ENCODE measurements around the gene RTN3.

DNA sequence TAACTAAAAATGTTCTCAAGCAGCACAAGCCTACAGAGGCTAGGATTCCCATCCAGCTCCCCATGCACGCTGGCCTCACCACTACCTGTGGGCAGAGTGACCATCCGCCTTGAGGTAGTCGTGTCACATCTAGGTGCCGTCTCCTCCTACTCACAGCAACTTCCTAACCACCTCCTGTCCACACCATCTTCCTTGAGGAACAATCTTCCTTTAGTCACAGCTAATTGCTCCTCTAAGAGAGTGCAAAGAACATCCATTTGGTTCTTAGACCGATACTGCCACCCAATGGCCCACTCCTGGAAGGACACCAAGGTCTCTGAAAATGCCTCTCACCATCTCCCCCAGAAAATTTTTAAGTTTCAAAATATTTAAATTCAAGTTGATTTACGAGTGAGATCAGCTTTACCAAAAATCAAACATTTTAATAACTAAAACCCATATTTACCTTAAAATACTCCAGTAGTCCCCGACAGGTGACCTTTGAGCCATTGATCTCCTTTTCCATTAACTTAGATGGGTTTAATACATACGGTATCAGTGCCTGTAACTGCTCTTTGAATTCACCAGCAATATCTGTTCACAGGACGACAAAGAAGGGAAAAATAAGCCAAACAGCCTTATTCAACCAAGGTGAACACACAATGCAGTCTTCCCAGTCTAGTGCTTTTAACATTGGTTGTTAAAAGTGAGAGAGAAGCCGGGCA is 45.4 kb upstream of the RTN3 start:
- no peak for TF ChIP-seq POLR2AphosphoS5 (IDR thresholded peaks at IDR 0.05)
- no peak for TF ChIP-seq POLR2A (IDR thresholded peaks at IDR 0.05)
- TF ChIP-seq, protein P1, sequence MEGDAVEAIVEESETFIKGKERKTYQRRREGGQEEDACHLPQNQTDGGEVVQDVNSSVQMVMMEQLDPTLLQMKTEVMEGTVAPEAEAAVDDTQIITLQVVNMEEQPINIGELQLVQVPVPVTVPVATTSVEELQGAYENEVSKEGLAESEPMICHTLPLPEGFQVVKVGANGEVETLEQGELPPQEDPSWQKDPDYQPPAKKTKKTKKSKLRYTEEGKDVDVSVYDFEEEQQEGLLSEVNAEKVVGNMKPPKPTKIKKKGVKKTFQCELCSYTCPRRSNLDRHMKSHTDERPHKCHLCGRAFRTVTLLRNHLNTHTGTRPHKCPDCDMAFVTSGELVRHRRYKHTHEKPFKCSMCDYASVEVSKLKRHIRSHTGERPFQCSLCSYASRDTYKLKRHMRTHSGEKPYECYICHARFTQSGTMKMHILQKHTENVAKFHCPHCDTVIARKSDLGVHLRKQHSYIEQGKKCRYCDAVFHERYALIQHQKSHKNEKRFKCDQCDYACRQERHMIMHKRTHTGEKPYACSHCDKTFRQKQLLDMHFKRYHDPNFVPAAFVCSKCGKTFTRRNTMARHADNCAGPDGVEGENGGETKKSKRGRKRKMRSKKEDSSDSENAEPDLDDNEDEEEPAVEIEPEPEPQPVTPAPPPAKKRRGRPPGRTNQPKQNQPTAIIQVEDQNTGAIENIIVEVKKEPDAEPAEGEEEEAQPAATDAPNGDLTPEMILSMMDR (IDR thresholded peaks at IDR 0.05), result peak; percentile 50 to 60
